IPS-20b (cell line): ENCODE results near the gene FOXA3.

Source experiments
- H3K27ac ChIP-seq: one replicate; pipeline ENCODE4 v1.5.1; 2013; ENCODE audit warnings: low read length
- H3K27me3 ChIP-seq: 2 replicates; pipeline ENCODE4 v1.6.1; 2013; ENCODE audit warnings: mild to moderate bottlenecking, low read length, inconsistent platforms; ENCODE audit not compliant: insufficient read depth
- H3K36me3 ChIP-seq: 2 replicates; pipeline ENCODE4 v1.6.1; 2013; ENCODE audit warnings: low read depth, mild to moderate bottlenecking, inconsistent platforms, low read length, moderate library complexity; ENCODE audit not compliant: insufficient read depth
- H3K4me1 ChIP-seq: 2 replicates; pipeline ENCODE4 v1.6.1; 2013; ENCODE audit warnings: mild to moderate bottlenecking, control low read depth, inconsistent platforms, low read length, moderate library complexity; ENCODE audit not compliant: insufficient read depth
- H3K4me3 ChIP-seq: 2 replicates; pipeline ENCODE4 v1.5.1; 2013; ENCODE audit warnings: mild to moderate bottlenecking, low read length, inconsistent platforms
- H3K9ac ChIP-seq: 2 replicates; pipeline ENCODE4 v1.6.1; 2013; ENCODE audit warnings: low read depth, mild to moderate bottlenecking, inconsistent platforms, low read length, moderate library complexity
- H3K9me3 ChIP-seq: 2 replicates; pipeline ENCODE4 v1.6.1; 2013; ENCODE audit warnings: mild to moderate bottlenecking, low read depth, low read length, inconsistent platforms; ENCODE audit not compliant: insufficient read depth

The FOXA3 gene

GRCh38 chr19:45879055-45879454 is 14.9 kb downstream of the FOXA3 start:
- peaks cover 15% of the 10 kb centered on the region; the same call in 1 of the 2 replicates for H3K4me1 ChIP-seq
- no peak overlapping the region for H3K9ac ChIP-seq
- no peaks in the 10 kb centered on the region for H3K36me3 ChIP-seq
- H3K27me3 ChIP-seq = no peaks in the 10 kb centered on the region
- H3K4me3 ChIP-seq = no peak overlapping the region
- H3K27ac ChIP-seq = no peak overlapping the region
- no peaks in the 10 kb centered on the region for H3K9me3 ChIP-seq

GRCh38 chr19:45879971-45880370 is 15.8 kb downstream of the FOXA3 start:
- peaks cover 15% of the 10 kb centered on the region; the same call in 1 of the 2 replicates for H3K4me1 ChIP-seq
- no peak overlapping the region for H3K9ac ChIP-seq
- H3K27me3 ChIP-seq = no peaks in the 10 kb centered on the region

GRCh38 chr19:45881082-45881908 is 17.2 kb downstream of the FOXA3 start:
- H3K4me3 ChIP-seq = peak overlapping the region; percentile 65; the same call in 1 of the 2 replicates
- H3K27me3 ChIP-seq = no peaks in the 10 kb centered on the region
- H3K9ac ChIP-seq = peak overlapping the region; percentile 81; the same call in 1 of the 2 replicates
- no peaks in the 10 kb centered on the region for H3K36me3 ChIP-seq
- H3K9me3 ChIP-seq = no peaks in the 10 kb centered on the region
- peaks cover 15% of the 10 kb centered on the region; the same call in 1 of the 2 replicates for H3K4me1 ChIP-seq
- H3K27ac ChIP-seq = no peak overlapping the region

More at GRCh38 chr19:45879971-45880370, 15.8 kb downstream of the FOXA3 start:
- Histone ChIP-seq H3K9me3 (no peaks in the 10 kb centered on the region), H3K27ac (no peak overlapping the region), H3K36me3 (no peaks in the 10 kb centered on the region), H3K4me3 (no peak overlapping the region)

- H3K27me3 ChIP-seq = no peaks in the 10 kb centered on the region
- peaks cover 15% of the 10 kb centered on the region; the same call in 1 of the 2 replicates for H3K4me1 ChIP-seq
- peak overlapping the region; percentile 81; the same call in 1 of the 2 replicates for H3K9ac ChIP-seq
- no peaks in the 10 kb centered on the region for H3K9me3 ChIP-seq
- H3K4me3 ChIP-seq = peak overlapping the region; percentile 65
- H3K36me3 ChIP-seq = no peaks in the 10 kb centered on the region
- H3K27ac ChIP-seq = peak overlapping the region; percentile 69
Observed at GRCh38 chr19:45881909-45882528, 17.9 kb downstream of the FOXA3 start.

- Histone ChIP-seq H3K36me3 (no peaks in the 10 kb centered on the region), H3K4me1 (peaks cover 15% of the 10 kb centered on the region; the same call in 1 of the 2 replicates), H3K27ac (peak overlapping the region; percentile 69), H3K9ac (peak overlapping the region; percentile 81; the same call in 1 of the 2 replicates), H3K9me3 (no peaks in the 10 kb centered on the region), H3K27me3 (no peaks in the 10 kb centered on the region), H3K4me3 (peak overlapping the region; percentile 65)
Observed at GRCh38 chr19:45882652-45883585, 18.8 kb downstream of the FOXA3 start.

GRCh38 chr19:45883586-45883880 is 19.4 kb downstream of the FOXA3 start:
- H3K4me3 ChIP-seq = no peak overlapping the region
- no peak overlapping the region for H3K27ac ChIP-seq
- H3K9me3 ChIP-seq = no peaks in the 10 kb centered on the region
- H3K27me3 ChIP-seq = no peaks in the 10 kb centered on the region
- peaks cover 15% of the 10 kb centered on the region; the same call in 1 of the 2 replicates for H3K4me1 ChIP-seq
- no peaks in the 10 kb centered on the region for H3K36me3 ChIP-seq
- H3K9ac ChIP-seq = no peak overlapping the region

- no peak overlapping the region for H3K4me3 ChIP-seq
- no peak overlapping the region for H3K9ac ChIP-seq
- H3K4me1 ChIP-seq = peaks cover 15% of the 10 kb centered on the region; the same call in 1 of the 2 replicates
- no peak overlapping the region for H3K27ac ChIP-seq
- no peaks in the 10 kb centered on the region for H3K27me3 ChIP-seq
- no peaks in the 10 kb centered on the region for H3K36me3 ChIP-seq
- no peaks in the 10 kb centered on the region for H3K9me3 ChIP-seq
Observed at GRCh38 chr19:45883881-45884681, 20.0 kb downstream of the FOXA3 start.

GRCh38 chr19:45884682-45885555 is 20.8 kb downstream of the FOXA3 start:
- Histone ChIP-seq H3K9ac (peak overlapping the region; percentile 90; the same call in 1 of the 2 replicates), H3K9me3 (no peaks in the 10 kb centered on the region), H3K4me1 (peaks cover 15% of the 10 kb centered on the region; the same call in 1 of the 2 replicates), H3K36me3 (no peaks in the 10 kb centered on the region), H3K4me3 (peak overlapping the region; percentile 81; the same call in 1 of the 2 replicates), H3K27me3 (no peaks in the 10 kb centered on the region), H3K27ac (no peak overlapping the region)

GRCh38 chr19:45885556-45886426 is 21.7 kb downstream of the FOXA3 start, which contains the start of gene IRF2BP1:
TSS of gene IRF2BP1 (minus strand) at chr19:45886141. CDS start at chr19:45885774, 367 bp downstream.
- peak within 1 kb of the TSS; percentile 90 for H3K9ac ChIP-seq
- no peaks in the 10 kb centered on the region for H3K27me3 ChIP-seq
- H3K4me1 ChIP-seq = peaks cover 15% of the 10 kb centered on the region; the same call in 1 of the 2 replicates
- peak within 1 kb of the TSS; percentile 81 for H3K4me3 ChIP-seq
- H3K36me3 ChIP-seq = no peaks in the 10 kb centered on the region
- H3K27ac ChIP-seq = peak within 1 kb of the TSS; percentile 89
- H3K9me3 ChIP-seq = no peaks in the 10 kb centered on the region
